Lower lobe of right lung (tissue), 2 donors: Measurements from ENCODE around the gene ACTR3. TPM values are rescaled to one million over a fixed set of nuclear protein-coding genes. Genes with fewer than 3 reads are reported as not detected.

Source experiments
- ATAC-seq, 2 donors: fragments of 200-7000 bp; cut with Tn5 transposase; one replicate each; pipeline ENCODE4 v1.9.1; 2020 to 2022; ENCODE audit warnings: mild to moderate bottlenecking in 2 of 2, moderate library complexity in 2 of 2
- DNase-seq: peaks from one replicate; pipeline ENCODE4 v3.0.0-alpha.2; 2020
- H3K27ac ChIP-seq: fragments of 200-600 bp; one replicate; pipeline ENCODE4 v1.8.0; 2022
- H3K27me3 ChIP-seq: fragments of 200-600 bp; one replicate; pipeline ENCODE4 v1.8.0; 2022; ENCODE audit warnings: low read depth
- H3K36me3 ChIP-seq: fragments of 200-600 bp; one replicate; pipeline ENCODE4 v1.8.0; 2022; ENCODE audit warnings: mild to moderate bottlenecking
- H3K4me1 ChIP-seq: fragments of 200-600 bp; one replicate; pipeline ENCODE4 v1.8.0; 2022
- H3K4me3 ChIP-seq: fragments of 200-600 bp; one replicate; pipeline ENCODE4 v1.8.0; 2022; ENCODE audit warnings: mild to moderate bottlenecking
- H3K9me3 ChIP-seq: fragments of 200-600 bp; one replicate; pipeline ENCODE4 v1.8.0; 2022
- CTCF ChIP-seq: fragments of 200-600 bp; IDR thresholded peaks from one replicate; pipeline ENCODE4 v1.8.0; 2022; ENCODE audit warnings: antibody characterized with exemption, mild to moderate bottlenecking
- intact Hi-C: fragments of 100-400 bp; cut with DNase I; formaldehyde crosslinking; loops from one replicate; pipeline ENCODE4 v1.11.0; 2022
- total RNA-seq: library from RNA; stranded (reverse); fragmentation: NEBNext Ultra II Directional; extraction: Animal tissue kit (Norgen Biotek cat#: 25700); gene quantifications from one replicate; pipeline ENCODE4 v1.2.1, GENCODE V29; 2021
- donor health status: DM: no; HTN: yes; CAD: no; lungs with severe emphysema.

The ACTR3 gene
- total RNA-seq, 1 donor from 2014 or later, result 269 TPM

DNA sequence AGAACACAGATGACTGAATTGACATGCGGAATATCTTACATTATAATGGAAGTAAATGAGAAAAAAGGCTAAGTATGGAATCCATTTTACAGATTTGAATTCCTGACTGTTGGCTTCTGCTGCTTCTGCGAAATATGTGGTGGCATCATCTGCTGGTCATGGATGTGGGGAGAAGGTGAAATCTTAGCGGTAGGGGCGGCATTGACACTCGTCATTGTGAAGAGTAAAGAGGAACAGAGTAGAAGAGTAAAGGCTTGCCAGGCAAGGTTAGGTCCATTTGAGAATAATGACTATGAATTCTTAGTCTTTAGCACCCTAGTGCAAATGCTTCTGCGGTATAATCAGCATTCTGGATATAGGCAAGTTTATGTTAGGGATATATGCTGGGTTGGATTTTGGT, 32.4 kb downstream of the ACTR3 start:
- DNase-seq (no peak), ATAC-seq (no peak)
- H3K4me3 ChIP-seq, result no peak overlapping the region
- H3K27me3 ChIP-seq, result no peaks in the 10 kb centered on the region
- peaks cover 62% of the 10 kb centered on the region for H3K36me3 ChIP-seq
- no peak for TF ChIP-seq CTCF
- H3K27ac ChIP-seq, result no peak overlapping the region
- intact Hi-C loops, result no loop called here
- no peaks in the 10 kb centered on the region for H3K4me1 ChIP-seq
- no peaks in the 10 kb centered on the region for H3K9me3 ChIP-seq

DNA sequence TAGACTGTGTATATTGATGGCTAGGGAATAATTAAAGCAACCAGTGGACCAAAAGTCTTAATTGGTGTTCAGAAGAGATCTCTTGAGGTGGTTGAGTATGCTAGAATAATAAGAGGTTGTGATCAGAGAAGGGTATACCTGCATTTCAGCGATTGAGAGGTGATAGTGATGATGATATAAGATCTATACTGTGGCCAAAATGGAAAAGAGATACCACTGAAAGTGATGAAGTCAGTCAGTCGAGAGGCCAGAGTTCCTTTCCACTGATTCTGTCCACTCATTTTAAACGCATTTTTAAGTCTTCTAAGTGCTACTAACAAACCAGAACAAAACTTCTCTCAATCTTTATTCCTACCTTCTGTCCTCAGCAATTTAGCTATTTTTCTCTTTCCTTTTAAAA, 32.9 kb downstream of the ACTR3 start:
- Histone ChIP-seq H3K27ac (no peak overlapping the region), H3K4me1 (no peaks in the 10 kb centered on the region), H3K4me3 (no peak overlapping the region), H3K27me3 (no peaks in the 10 kb centered on the region), H3K9me3 (no peaks in the 10 kb centered on the region), H3K36me3 (peaks cover 62% of the 10 kb centered on the region)
- no peak for TF ChIP-seq CTCF
- ATAC-seq (no peak), DNase-seq (no peak)
- intact Hi-C loops, result no loop called here

- H3K4me1 ChIP-seq, result no peaks in the 10 kb centered on the region
- ATAC-seq (no peak), DNase-seq (no peak)
- no peak for TF ChIP-seq CTCF
- no peak overlapping the region for H3K4me3 ChIP-seq
- H3K36me3 ChIP-seq, result peaks cover 65% of the 10 kb centered on the region
- H3K9me3 ChIP-seq, result no peaks in the 10 kb centered on the region
- no peak overlapping the region for H3K27ac ChIP-seq
- intact Hi-C loops, result no loop called here
- no peaks in the 10 kb centered on the region for H3K27me3 ChIP-seq
Observed at GRCh38 chr2:113925884-113926283, 36.0 kb downstream of the ACTR3 start.

DNA sequence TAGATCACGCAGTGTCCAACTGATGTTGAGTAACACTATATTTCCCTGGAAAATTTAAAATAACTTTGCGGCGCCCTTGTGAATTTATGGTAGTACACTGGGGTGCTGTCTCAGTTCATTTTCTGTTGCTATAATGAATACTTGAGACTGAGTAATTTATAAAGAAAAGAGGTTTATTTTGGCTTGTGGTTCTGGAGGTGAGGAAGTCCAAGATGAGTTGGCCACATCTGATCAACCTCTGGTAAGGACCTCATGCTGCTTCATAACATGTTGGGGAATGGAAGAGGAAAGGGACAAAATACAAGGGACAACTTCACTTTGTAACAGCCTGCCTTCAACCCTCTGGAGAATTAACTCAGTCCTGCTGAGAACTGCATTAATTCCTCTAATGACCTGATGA, 36.4 kb downstream of the ACTR3 start:
- no peaks in the 10 kb centered on the region for H3K27me3 ChIP-seq
- no peak for DNase-seq
- H3K27ac ChIP-seq, result no peak overlapping the region
- H3K4me1 ChIP-seq, result no peaks in the 10 kb centered on the region
- peaks cover 70% of the 10 kb centered on the region for H3K36me3 ChIP-seq
- H3K4me3 ChIP-seq, result no peak overlapping the region
- no peaks in the 10 kb centered on the region for H3K9me3 ChIP-seq
- TF ChIP-seq CTCF, result no peak
- ATAC-seq, result no peak
- intact Hi-C loops, result no loop called here

GRCh38 chr2:113930448-113930847, 40.6 kb downstream of the ACTR3 start:
- no peak for TF ChIP-seq CTCF
- no peak overlapping the region for H3K4me3 ChIP-seq
- intact Hi-C loops, result no loop called here
- peaks cover 91% of the 10 kb centered on the region for H3K36me3 ChIP-seq
- ATAC-seq, result no peak
- H3K27me3 ChIP-seq, result no peaks in the 10 kb centered on the region
- no peak for DNase-seq
- no peaks in the 10 kb centered on the region for H3K9me3 ChIP-seq
- no peak overlapping the region for H3K27ac ChIP-seq
- no peaks in the 10 kb centered on the region for H3K4me1 ChIP-seq

GRCh38 chr2:113937501-113937900, 47.6 kb downstream of the ACTR3 start:
- no peaks in the 10 kb centered on the region for H3K4me1 ChIP-seq
- H3K36me3 ChIP-seq, result peaks cover 89% of the 10 kb centered on the region
- H3K27ac ChIP-seq, result no peak overlapping the region
- ATAC-seq (no peak), DNase-seq (no peak)
- TF ChIP-seq CTCF, result no peak
- peaks cover 3% of the 10 kb centered on the region for H3K9me3 ChIP-seq
- intact Hi-C loops, result no loop called here
- no peak overlapping the region for H3K4me3 ChIP-seq
- H3K27me3 ChIP-seq, result no peaks in the 10 kb centered on the region
